WI38 (cell line): ENCODE data around the gene ALKBH1.

Experiments used
- H3K4me3 ChIP-seq: 2 replicates; pipeline ENCODE4 v1.5.1; 2011; ENCODE audit warnings: low read depth, mild to moderate bottlenecking, control low read depth, low read length
- TF ChIP-seq, protein P1 (sequence below): IDR thresholded peaks from 2 replicates; pipeline ENCODE4 v1.5.1; 2012; ENCODE audit warnings: low read depth, mild to moderate bottlenecking, control low read depth, low read length

The ALKBH1 gene

DNA sequence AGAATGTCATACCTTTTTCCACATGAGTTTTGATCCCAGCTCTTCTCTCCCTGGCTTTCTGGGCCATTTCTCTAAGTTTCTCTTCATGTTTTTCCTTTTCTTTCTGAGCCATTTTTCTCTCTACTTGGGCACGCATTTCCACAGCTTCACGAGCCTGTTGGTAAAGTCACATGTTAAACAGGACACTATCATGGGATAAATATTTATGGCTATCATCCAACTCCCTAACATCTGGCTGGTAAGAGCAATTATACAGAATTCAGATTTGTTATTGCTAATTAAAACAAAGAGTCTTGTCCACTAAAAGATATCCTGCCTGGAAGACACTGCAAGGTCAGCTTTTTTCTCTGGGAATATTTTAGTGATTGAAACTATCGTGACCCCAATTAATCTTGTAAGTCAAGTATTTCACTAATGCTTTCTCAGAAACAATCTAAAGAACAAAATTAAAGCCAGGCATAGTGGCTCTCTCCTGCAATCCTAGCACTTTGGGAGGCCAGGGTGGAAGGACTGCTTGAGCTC lies 23.2 kb upstream of the ALKBH1 start:
- TF ChIP-seq, protein P1, sequence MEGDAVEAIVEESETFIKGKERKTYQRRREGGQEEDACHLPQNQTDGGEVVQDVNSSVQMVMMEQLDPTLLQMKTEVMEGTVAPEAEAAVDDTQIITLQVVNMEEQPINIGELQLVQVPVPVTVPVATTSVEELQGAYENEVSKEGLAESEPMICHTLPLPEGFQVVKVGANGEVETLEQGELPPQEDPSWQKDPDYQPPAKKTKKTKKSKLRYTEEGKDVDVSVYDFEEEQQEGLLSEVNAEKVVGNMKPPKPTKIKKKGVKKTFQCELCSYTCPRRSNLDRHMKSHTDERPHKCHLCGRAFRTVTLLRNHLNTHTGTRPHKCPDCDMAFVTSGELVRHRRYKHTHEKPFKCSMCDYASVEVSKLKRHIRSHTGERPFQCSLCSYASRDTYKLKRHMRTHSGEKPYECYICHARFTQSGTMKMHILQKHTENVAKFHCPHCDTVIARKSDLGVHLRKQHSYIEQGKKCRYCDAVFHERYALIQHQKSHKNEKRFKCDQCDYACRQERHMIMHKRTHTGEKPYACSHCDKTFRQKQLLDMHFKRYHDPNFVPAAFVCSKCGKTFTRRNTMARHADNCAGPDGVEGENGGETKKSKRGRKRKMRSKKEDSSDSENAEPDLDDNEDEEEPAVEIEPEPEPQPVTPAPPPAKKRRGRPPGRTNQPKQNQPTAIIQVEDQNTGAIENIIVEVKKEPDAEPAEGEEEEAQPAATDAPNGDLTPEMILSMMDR = no peak
- no peak overlapping the region for H3K4me3 ChIP-seq

DNA sequence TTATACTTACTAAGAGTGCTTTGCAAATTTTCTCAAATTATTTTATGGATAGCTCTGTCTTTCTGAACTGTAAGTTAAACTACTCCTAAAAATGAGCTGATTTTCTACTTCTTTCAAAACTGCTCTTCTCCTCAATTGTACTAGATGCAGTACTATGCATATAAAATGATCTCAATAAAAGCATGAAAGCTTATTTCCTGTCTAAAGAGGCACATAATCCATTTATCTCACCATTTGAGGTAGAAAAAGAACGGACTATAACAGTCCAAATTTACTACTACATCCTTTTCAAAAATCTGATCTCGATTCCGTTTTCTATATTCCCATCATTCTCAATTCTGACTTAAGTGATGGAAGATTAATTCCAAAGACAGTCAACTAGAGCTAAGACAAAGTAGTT lies 14.5 kb upstream of the ALKBH1 start:
- TF ChIP-seq, protein P1 = no peak
- H3K4me3 ChIP-seq = no peak overlapping the region

DNA sequence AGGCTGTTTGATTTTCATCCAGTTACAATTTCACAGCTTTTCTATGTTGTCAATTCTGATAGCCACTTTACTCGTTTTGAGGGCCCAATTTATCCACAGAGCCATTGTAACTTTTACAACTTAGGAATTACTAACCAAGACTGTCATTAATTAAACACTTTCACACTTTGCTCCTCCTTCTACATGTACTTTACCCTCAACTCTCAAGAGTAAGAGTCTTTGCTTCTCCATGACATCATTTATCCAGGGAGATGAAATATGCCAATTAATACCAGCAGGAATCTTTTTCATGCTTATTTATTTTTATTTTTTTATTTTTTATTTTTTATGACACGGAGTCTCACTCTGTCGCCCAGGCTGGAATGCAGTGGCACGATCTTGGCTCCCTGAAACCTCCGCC lies 13.6 kb upstream of the ALKBH1 start:
- H3K4me3 ChIP-seq = no peak overlapping the region
- TF ChIP-seq, protein P1 = no peak

DNA sequence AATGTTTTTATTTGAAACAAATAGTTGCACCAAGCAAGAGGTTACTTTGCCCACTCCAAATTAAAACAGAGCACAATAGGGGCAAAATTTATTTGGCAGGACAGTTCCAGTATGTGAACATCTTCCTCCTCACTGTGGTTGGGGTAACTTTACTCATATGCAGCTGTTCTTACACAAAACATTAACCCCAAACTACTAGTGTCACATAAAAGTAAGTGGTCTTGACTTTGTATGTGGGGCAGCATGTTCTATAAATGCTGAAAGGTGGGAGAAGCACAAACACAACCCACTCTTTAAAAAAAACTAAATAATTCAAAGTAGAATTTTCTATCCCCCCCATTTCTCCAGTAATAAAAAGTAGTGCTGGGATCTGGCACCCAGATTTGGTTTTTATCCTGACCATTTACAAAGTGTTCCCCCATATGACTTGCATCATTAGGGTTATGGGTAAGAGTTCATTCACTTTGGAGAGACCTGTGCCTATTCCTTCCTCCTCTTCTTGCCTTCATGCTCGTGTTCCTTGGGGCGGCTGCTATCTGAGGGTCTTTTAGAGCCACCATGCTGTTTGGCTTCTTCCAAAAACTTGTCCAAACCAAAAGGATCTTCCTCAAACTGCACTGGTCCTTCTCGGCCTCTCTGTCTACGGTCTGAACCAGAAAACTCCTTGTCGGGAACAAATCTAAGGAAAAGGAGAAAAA lies 9.9 kb upstream of the ALKBH1 start:
- TF ChIP-seq, protein P1 = no peak
- no peak overlapping the region for H3K4me3 ChIP-seq

DNA sequence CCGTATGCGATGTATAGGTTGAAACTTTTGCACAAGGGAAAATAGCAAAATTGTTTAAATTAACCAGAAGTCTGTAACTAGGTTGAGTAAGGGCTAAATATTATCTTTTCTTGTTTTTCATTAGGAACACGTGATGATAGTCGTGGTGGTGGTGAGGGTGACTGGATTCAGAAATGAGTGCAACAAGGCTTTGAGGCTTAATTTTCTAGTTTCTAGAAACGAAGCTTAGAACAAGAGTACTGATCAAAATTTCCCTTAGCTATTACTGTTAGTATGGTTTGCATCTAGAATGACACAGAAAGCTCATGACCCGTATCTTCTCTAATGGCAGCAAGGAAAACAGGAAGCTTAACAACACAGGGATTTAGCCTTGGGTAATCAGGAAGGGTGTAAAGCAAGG lies 7.1 kb upstream of the ALKBH1 start:
- H3K4me3 ChIP-seq = no peak overlapping the region
- TF ChIP-seq, protein P1 = no peak

DNA sequence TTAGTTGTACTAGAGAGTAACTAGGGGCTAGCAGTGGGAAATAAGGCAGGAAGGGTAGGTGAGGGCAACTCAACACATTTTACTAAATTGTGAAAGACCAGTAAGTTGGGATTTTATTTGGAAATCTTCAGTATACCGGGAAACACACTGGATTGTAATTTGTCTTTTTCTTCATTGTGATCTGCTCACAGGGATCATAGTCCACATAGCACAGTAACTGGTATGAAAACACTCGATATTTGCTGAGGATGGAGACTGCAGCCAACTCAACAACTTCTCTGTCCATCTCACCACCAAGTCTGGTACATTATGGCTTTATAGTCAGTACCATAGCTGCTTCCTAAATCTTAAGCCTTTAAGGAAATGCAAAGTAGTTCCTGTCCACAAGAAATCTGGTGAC lies 2.5 kb upstream of the ALKBH1 start:
- H3K4me3 ChIP-seq = no peak overlapping the region
- TF ChIP-seq, protein P1 = no peak

DNA sequence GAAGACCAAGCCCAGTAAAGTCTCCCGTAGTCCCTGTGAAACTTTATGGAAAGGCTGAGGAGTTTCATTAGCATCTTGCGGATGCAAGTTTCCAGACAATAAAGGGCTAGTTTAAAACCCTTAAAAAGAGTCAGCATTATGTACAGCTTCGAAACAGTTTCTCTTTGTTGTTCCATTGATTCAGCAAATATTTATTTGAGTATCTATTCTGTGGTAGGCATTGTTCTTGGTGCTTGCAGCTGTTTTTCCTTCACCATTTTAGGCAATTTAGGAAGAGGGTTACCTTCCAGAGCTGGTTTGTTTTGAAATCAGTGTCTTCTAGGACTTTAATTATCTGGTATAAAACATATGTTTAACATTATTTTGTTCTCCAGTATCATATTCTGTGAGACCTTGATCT lies 1.6 kb upstream of the ALKBH1 start:
- peak overlapping the region; percentile 99 for H3K4me3 ChIP-seq
- TF ChIP-seq, protein P1 = no peak
